OCI-LY1 (cell line): Measurements from ENCODE around the gene DENND1A.

Experiments
- CTCF ChIP-seq: fragments of 200-600 bp; sonication (generic), shearing (Covaris generic); IDR thresholded peaks from 2 replicates; pipeline ENCODE4 v1.5.1; 2017; ENCODE audit warnings: mild to moderate bottlenecking, antibody characterized with exemption, low read length, moderate library complexity, mixed read lengths
- EZH2 ChIP-seq: fragments of 200-600 bp; sonication (generic), shearing (Covaris generic); IDR thresholded peaks from 2 replicates; pipeline ENCODE4 v1.8.0; 2017; ENCODE audit warnings: borderline replicate concordance, mixed run types, mild to moderate bottlenecking, antibody characterized with exemption, low read length, moderate library complexity, mixed read lengths

GRCh38 chr9:123421801-123422455 is 508.0 kb downstream of the DENND1A start:
- TF ChIP-seq CTCF (no peak), EZH2 (no peak)
